HG03095 (cell line): ENCODE data around the gene PIGL.
"Not testable (repeated sequence)": the region's sequence is repeated elsewhere in the genome, so short reads cannot be mapped to it uniquely, and the experiment has no call there.

Source experiments
- ATAC-seq: cut with Tn5 transposase; IDR thresholded peaks from one replicate; pipeline ENCODE4 v1.9.1; 2021; ENCODE audit warnings: moderate library complexity; ENCODE audit not compliant: unreplicated experiment

Gene PIGL

DNA sequence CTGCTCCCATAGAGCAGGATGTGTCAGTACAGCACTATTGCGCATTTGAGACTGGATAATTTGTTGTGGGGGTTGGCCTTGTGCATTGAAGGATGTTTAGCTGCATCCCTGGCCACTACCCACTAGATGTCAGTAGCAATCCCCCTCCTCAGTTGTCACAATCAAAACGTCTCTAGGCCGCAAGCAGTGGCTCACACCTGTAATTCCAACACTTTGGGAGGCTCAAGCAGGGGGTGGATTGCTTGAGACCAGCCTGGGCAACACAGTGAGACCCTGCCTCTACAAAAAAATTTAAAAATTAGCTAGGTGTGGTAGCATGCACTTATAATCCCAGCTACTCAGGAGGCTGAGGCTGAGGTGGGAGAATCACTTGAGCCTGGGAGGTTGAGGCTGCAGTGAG lies 87.8 kb downstream of the PIGL start:
- ATAC-seq: no peak

DNA sequence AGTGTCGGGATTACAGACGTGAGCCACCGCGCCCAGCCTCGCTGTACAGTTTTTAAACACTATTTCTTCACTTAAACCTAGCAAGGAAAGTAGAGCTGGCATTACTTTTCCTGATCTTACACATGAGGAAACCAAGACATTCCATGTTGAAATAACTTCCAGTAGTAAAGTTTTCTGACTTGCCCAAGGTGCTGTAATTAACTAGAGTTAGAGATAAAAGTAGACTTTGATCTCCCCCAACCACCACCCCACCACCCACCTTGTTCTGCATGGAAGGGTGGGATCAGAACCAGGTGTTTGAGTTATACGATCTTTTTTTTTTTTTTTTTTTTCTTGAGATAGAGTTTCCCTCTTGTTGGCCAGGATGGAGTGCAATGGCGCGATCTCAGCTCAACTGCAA lies 89.2 kb downstream of the PIGL start:
- ATAC-seq: no peak

DNA sequence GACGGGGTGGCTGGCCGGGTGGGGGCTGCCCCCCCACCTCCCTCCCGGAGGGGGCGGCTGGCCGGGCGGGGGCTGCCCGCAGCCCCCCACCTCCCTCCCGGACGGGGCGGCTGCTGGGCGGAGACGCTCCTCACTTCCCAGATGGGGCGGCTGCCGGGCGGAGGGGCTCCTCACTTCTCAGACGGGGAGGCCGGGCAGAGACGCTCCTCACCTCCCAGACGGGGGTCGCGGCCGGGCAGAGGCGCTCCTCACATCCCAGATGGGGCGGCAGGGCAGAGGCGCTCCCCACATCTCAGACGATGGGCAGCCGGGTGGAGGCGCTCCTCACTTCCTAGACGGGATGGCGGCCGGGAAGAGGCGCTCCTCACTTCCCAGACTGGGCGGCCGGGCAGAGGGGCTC lies 95.1 kb downstream of the PIGL start:
- ATAC-seq: not testable (repeated sequence)

DNA sequence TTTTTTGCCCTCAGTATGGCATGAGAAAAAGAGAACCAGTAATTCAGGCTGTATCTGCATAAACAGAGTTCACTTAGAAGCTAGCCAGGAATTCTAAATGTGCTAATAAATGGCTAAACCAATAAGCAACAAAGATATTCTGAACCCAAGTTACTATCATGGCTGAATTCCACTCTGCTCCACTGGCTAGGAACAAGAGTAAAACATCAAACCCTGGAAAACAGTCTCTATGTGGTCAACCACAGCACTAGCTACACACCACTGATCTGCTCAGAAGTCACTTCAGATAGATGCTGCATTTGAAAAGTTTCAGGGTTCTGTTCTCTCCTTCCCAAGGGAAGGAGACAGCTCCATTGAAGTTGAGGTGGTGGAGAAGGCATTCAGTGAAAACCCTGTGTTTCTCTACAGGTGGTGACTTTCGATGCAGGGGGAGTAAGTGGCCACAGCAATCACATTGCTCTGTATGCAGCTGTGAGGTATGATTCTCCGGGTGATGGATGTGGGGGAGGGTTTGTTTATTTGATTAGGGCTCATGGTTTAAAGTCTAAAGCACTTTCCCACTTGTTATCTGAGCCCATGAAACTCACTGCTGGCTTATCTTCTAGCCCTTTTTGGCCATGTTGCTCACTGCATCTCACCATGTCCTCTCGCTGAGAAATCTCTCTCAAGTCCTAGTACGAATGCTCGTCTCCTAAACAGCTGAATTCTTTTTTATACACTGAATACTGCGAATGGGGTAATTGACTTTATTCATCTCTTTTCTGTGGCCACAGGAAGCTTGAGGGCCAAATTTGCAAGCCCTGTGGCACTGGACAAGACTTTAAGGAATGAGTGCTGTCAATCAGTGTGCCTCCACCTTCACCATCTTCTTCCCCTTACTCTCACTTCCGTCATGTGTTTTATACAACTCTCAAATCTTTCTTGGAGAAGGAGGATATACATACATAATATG lies 96.4 kb downstream of the PIGL start:
- no peak for ATAC-seq

DNA sequence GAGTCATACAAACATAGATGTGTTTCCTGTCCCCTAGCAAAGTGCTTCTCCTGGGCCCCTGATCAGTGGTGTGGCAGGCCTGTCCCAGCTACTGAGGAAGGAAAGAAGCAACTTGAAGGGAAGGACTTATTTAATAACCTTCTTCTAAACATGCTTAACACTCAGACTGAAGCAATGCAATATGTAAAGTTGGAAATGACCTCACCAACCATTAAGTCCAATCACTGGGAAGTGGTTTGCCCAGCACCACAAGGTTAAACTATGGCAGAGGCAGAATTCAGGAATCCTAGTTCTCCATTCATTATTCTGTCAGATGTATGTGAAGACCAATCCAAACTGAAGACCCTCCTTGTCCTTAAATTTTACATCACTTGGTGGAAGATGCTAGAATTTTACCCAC lies 97.2 kb downstream of the PIGL start:
- ATAC-seq: no peak

DNA sequence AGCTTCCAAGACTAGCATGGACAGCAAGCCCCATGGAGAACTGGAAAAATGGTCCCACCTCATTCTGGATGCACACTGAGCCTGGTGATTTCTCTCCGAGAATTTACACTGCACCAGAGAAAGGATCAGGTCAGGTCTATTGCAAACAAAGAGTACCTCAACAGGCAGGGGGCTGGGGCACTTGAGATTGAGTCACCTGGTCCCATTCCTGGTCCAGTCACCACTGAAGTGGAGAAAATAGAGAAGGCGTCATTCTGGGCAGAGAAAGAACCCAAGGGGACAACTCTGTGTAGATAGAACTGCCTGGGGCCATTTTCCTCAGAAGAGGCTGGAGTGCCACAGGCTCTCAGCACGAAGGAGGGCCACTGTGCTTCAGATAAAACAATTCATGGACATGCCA lies 97.8 kb downstream of the PIGL start:
- no peak for ATAC-seq

DNA sequence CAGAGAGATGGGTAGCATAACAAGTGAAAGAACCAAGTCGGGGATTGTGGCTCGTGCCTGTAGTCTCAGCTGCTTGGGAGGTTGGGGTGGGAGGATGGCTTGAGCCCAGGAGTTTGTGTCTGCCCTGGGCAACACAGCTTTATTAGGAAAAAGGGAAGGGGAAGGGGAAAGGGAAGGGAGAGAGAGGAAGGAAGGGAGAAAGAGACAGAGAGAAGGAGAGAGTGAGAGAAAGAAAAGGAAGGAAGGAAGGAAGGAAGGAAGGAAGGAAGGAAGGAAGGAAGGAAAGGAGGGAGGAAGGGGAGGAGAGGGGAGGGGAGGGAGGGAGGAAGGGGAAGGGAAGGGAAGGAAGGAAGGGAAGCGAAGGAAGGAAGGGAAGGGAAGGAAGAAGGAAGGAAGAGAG lies 103.0 kb downstream of the PIGL start:
- ATAC-seq: no peak

DNA sequence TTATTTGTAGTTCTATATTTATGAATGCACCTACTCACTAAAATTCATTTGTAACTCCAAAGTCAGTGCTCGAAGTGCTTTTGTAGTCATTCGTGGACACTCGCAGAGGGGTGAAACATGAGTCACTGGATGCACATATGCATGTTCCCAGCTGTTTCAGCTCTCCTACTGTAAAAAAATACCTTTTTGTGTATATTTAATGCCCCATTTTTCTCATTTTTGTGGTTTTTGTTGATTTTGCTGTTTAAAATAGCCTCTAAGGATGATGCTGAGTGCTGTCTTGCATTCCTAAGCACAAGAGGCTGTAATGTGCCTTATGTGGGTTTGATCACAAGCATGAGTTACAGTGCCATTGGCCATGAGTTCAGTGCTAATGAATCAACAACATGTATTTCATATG lies 105.6 kb downstream of the PIGL start:
- ATAC-seq: no peak

DNA sequence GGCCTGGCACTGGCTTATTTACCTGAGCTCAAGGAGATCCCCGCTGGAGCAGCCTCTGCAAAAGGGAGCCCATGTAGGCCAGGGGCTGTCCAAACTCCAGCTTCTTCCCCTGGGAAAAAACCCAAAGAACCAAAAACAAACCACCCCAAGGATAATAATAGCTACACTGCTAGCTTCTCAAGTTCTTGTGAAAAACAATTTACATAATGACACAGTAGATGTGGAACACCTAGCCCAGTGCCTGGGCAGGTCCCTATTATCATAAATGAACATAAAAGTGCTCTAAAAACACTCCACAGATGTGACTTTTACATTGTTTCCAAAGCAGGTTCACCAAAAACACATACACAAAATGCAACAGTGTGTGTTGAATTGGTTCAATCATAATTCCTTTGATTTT lies 109.0 kb downstream of the PIGL start:
- ATAC-seq: no peak

DNA sequence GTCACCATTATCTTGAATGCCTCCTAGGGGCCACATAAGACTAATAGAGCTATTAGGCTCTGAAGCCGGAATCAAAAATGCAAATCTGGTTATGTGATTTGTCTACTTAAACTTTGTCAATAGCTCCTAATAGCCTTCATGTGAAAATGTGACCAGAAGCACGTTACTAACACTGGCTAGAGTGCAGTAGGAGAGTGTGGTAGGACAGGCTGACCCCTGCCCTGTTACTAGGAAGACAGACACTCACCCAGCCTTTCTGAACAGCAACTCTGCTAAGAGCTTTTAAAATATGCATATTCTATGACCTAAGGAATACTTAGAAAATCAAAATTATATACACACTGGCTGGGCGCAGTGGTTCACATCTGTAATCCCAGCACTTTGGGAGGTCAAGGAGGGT lies 110.0 kb downstream of the PIGL start:
- no peak for ATAC-seq

DNA sequence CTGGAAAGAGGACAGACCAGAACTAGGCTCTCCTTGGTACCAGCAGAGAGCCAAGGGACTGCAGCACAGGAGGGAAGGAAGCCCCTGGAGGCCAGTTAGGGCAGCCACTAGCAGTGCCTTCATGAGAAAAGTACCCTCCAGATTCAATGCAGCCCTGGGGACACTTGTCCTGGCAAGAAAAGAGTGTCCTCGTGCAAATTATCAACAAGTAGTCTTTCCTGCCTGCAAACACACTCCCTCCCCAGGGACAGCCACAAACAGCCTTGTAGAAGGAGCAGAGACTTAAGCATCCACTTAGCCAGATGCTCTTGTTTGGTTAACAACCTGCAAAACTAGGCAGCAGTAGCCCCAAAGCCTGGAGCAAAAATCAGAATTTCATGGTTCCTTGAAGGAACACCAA lies 112.0 kb downstream of the PIGL start:
- no peak for ATAC-seq

DNA sequence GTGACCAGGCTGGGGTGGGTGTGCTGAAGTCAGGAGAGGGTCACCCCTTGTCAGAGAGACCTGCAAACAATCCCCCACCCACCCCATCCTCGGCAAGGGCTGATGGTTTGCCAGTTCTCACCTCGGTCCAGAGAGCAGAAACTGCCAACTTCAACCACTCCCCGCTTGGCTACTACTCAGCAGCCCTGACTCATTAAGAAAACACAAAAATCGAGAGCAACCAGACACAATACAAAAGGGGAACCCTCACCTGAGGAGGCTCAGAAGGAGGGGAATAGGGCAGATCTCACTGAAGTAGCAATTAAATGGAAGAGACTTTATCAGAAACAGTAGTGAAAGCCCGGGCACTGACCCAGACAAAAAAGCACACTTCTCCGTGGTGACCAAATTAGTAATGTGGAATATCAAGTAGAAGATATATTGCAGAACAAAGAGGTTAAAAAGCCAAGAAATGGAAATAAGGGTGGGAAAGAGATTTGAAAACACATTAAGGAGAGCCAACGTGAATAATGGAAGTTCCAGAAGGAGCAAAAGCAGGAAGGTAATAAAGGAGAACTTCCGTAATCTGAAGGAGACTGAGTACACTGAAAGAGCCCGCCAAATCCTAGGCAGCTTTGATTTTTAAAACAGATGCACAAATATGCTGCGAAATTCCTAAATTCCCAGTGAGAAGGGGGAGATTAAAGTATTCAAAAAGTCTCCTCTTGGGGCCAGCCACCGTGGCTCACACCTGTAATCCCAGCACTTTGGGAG lies 112.7 kb downstream of the PIGL start:
- ATAC-seq: no peak

DNA sequence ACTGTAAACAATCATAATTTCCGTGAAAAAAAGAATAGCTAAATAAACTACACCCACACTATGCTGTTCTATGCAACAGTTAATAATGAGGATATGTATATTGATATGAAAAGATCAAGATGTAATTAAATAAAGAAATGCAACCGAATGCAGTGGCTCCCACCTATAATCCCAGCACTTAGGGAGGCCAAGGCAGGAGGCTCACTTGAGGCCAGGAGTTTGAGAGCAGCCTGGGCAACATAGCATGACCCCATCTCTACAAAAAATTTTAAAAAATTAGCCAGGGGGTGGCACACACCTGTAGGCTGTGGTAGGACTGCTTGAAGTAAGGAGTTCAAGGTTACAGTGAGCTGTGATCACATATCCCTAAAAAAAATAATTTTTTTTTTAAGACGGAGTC lies 121.4 kb downstream of the PIGL start:
- ATAC-seq: no peak

DNA sequence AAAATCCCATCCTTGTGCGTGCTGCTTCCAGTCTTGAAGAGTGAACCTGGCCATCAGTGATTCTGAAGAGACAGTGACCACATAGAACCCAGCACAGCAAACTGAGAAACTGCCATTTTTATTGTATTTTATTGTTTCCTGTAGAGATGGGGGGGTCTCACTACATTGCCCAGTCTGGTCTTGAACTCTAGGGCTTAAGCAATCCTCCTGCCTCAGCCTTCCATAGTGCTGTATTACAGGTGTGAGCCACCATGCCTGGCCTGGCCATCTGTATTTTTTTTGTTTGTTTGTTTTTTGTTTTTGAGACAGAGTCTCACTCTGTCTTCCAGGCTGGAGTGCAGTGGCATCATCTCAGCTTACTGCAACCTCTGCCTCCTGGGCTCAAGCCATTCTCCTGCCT lies 122.4 kb downstream of the PIGL start:
- no peak for ATAC-seq

DNA sequence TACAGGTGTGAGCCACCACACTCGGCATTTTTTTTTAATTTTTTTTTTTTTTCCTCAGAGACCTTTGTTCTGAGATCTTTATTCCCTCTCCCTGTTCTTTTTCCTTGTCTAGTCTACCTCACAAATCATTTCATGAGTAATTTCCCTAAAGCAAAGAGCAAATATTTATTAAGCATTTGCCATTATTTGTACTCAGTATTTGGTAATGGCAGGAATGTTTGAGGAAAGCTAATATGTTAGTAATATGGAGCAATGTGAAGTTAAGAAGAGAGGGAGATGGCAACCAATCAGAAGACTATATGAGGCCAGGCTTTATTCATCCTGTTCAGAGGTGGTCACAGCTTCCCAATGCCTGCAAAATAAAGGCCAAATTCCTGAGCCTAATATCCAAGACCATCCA lies 122.9 kb downstream of the PIGL start:
- no peak for ATAC-seq

DNA sequence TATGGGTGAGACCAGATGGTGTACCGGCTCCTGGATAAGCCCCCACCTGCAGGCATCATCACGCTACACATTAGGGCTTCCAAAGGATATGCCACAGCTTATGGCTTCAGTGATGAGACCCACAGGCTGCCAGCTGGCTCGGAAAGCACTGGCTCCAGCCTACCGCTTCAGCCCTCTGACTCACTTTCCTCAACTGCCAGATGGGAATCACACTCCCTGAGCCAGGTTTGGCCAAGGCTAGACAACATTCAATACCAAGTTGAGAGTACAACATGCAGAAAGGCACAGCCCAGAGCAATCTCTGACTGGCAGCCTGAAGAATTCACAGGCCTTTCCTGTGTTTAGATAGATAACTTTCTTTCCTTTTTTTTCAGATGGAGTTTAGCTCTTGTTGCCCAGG lies 126.0 kb downstream of the PIGL start:
- no peak for ATAC-seq

DNA sequence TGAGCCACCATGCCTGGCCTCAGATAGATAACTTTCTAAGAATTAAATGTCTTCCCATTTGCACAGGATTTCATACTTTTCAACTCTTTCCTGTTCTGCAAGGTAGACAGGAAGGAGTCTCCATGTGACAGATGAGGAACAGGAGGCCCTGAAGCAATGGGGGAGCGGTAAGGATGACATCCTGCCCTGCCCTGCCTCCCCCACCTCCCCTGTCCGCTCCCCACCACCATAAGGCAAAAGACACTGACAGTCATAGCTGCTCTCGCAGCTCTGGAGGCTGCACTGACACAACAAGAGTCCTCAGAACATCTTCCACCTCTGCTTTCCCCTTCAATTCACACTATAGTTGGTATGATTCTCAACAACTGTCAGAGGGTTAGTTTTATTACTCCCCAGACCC lies 126.6 kb downstream of the PIGL start:
- ATAC-seq: no peak

DNA sequence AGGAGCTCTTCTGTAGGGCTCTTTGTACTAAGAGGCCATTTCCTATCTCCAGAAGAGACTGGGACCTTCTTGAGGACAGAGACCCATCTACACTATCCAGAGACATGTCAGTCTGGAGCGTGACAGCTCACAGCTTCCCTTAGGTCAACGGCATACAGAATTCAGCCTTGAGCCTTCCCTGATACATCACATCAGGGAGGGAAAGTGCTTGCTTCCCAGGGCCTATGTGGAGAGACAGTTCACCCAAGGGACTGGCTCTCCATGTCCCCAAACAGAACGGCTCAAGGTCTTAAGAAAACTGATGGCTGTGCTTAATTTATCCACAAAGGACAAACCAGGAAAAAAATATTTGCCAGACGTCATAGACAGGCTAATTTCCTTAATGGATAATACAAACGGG lies 128.6 kb downstream of the PIGL start:
- ATAC-seq: no peak

DNA sequence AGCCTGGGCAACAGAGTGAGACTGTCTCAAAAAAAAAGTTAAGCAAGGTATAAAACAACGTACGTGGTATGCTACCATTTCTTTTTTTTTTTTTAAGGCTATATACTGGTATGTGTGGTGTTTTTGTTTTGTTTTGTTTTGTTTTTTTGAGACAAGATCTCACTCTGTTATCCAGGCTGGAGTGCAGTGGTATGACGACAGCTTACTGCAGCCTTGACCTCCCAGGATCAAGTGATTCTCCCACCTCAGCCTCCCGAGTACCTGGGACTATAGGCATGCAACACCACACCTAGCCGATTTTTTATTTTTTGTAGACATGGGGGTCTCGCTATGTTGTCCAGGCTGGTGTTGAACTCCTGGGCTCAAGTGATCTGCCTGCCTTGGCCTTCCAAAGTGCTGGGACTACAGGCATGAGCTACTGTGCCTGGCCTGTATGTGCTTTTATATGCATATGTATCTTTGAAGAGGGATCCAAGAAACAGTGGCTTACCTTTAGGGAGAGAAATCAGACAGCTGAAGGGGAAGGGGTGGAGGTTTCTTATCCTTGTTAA lies 129.8 kb downstream of the PIGL start:
- ATAC-seq: no peak

DNA sequence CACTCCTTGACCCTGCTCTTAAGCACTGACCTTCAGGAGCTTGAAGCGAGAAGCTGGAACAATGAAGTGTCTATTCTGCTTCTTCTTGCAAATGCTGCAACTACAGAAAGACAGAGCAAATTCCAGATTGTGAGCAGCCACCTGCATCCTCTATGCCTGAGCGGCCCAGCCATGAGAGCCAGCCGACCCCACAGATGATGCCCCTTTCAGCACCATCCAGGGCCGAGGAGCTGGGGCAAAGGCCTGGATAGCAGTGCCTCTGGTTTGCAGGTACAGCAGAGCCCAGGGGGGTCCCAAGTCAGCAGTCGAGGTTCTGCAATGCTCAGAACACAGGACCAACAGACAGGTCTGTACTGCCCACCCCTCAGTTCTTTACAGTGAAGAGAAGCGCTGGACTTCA lies 131.6 kb downstream of the PIGL start:
- no peak for ATAC-seq

DNA sequence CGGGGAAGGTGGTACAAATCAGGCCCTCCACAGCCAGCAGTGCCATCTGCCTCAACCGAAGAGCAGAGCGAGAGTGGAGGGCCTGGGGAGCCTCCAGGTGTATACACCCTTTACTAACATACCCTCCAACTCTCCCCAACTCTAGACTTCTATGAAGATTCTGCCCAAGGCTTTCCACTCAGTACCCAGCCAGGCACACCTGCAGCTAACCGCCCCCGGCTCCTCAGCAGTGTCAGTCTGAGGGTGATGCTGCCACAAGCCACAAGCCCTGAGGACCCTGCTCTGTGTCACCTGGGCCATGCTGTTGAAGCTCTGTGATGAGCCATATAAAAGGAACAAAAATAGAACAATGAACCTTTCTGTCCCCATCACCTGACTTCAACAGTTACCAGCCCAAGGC lies 132.4 kb downstream of the PIGL start:
- ATAC-seq: no peak

DNA sequence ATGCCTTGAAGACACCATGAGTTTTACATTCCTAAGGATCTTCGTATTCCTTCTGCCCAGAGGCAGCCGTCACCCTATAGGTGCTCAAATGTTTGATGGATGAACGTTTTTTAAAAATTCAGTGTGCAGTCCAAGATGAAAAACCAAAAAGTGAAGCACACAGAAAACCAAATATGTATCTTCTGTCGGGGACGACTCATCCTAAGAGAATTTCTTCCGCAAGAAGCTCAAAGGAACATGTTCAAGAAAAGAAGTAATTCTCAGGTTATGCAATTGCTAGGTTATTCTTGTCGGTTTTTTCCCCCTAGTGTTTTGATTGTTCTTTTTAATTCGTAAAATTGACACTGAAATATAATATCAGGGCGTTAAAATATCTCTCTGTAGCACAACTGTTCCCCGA lies 134.8 kb downstream of the PIGL start:
- ATAC-seq: no peak
